Mesothelial cell of epicardium (in vitro differentiated cells): Measurements from ENCODE around the gene RAD1. TPM values are rescaled to one million over a fixed set of nuclear protein-coding genes. Genes with fewer than 3 reads are reported as not detected.
A peak's percentile ranks its signal among the peaks of the same experiment; 100 is the strongest.

Source experiments
- DNase-seq, 2 experiments: peaks; one replicate each; pipeline ENCODE4 v3.0.0; 2021; ENCODE audit warnings: low spot score in 2 of 2; ENCODE audit not compliant: unreplicated experiment in 2 of 2
- H3K27ac Mint-ChIP-seq: 2 replicates; pipeline ENCODE4 v1.8.0; 2021; ENCODE audit warnings: mixed read lengths
- H3K27me3 Mint-ChIP-seq: 2 replicates; pipeline ENCODE4 v1.8.0; 2021; ENCODE audit warnings: low read depth, mixed read lengths
- H3K36me3 Mint-ChIP-seq: 2 replicates; pipeline ENCODE4 v1.8.0; 2021; ENCODE audit warnings: mixed read lengths
- H3K4me1 Mint-ChIP-seq: 2 replicates; pipeline ENCODE4 v1.8.0; 2021; ENCODE audit warnings: mixed read lengths
- H3K4me3 Mint-ChIP-seq: 2 replicates; pipeline ENCODE4 v1.8.0; 2021; ENCODE audit warnings: mild to moderate bottlenecking, moderate library complexity, mixed read lengths
- H3K9me3 Mint-ChIP-seq: 2 replicates; pipeline ENCODE4 v1.8.0; 2021; ENCODE audit warnings: mixed read lengths
- CTCF ChIP-seq: fragments of 200-600 bp; sonication (generic); IDR thresholded peaks from one replicate; pipeline ENCODE4 v1.5.0; 2021; ENCODE audit warnings: antibody characterized with exemption; ENCODE audit not compliant: unreplicated experiment
- total RNA-seq: library from RNA; stranded (reverse); gene quantifications from 3 replicates; pipeline ENCODE4 v1.2.1, GENCODE V29; 2021

The RAD1 gene
- total RNA-seq, 1 donor from 2014 or later, result 23.9 TPM

DNA sequence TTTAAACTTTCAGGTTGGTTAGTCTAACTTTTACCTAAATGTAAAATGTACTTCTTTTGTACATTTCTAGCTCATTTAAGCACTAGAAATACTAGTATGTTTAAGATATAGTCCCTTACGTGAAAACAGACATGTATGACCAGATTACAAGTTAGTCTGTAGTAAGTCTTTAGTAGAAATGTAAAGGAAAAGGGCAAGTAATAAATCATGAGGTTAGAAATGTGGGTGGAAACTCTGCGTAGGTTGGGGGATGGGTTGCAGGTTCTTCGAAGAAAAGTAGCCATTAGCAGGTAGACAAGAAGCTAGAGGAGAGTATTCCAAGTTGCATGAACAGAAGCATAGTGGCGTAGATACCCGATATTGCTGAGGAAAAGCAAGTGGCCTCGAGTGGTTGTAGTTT lies 22.9 kb downstream of the RAD1 start:
- H3K4me3 Mint-ChIP-seq, result no peak overlapping the region
- H3K27ac Mint-ChIP-seq, result no peak overlapping the region
- no peak for TF ChIP-seq CTCF
- DNase-seq, result no peak
- peaks cover 16% of the 10 kb centered on the region for H3K4me1 Mint-ChIP-seq
- H3K36me3 Mint-ChIP-seq, result no peaks in the 10 kb centered on the region
- H3K27me3 Mint-ChIP-seq, result no peaks in the 10 kb centered on the region
- H3K9me3 Mint-ChIP-seq, result no peaks in the 10 kb centered on the region

DNA sequence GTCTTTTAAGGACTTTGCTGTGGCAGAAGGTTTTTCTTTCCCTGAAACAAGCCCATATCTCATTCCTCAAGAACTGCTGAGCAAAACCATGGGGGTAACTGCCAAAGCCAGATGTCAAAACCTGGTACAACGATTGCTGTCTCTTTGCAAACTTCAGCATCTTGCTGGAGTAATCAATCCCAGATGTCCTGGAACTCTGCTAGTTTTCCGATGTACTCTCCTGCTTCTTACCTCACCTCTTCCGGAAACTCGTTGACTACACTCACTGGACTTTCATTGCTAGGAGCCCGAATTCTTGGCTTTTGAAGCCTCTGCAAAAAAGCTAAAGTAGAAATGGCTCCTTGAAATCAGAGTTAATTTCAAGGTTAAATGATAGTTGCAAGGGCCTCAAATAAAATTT lies 23.3 kb downstream of the RAD1 start:
- no peak overlapping the region for H3K4me3 Mint-ChIP-seq
- H3K9me3 Mint-ChIP-seq, result no peaks in the 10 kb centered on the region
- H3K4me1 Mint-ChIP-seq, result peaks cover 16% of the 10 kb centered on the region
- no peaks in the 10 kb centered on the region for H3K27me3 Mint-ChIP-seq
- H3K36me3 Mint-ChIP-seq, result no peaks in the 10 kb centered on the region
- peak overlapping the region; percentile 18 for H3K27ac Mint-ChIP-seq
- TF ChIP-seq CTCF, result no peak
- no peak for DNase-seq

DNA sequence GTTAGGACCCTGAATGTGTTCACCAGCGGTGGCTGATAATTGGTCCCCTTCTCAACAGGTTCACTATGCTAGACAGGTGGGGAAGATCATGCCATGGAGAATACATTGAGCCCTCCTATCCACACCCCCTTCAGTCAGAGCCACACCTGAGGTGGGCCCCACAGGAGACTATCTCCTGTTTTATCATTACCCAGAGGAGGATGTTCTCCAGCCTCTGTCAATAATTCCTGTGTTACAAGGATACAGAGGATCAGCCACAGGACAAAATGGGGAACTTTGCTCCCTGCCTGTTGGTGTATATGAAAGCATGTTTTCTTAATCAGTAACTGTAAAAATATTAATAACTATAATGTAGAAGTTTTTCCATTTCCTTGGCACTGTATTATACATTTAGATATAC lies 25.9 kb downstream of the RAD1 start:
- H3K4me1 Mint-ChIP-seq, result peaks cover 14% of the 10 kb centered on the region

DNA sequence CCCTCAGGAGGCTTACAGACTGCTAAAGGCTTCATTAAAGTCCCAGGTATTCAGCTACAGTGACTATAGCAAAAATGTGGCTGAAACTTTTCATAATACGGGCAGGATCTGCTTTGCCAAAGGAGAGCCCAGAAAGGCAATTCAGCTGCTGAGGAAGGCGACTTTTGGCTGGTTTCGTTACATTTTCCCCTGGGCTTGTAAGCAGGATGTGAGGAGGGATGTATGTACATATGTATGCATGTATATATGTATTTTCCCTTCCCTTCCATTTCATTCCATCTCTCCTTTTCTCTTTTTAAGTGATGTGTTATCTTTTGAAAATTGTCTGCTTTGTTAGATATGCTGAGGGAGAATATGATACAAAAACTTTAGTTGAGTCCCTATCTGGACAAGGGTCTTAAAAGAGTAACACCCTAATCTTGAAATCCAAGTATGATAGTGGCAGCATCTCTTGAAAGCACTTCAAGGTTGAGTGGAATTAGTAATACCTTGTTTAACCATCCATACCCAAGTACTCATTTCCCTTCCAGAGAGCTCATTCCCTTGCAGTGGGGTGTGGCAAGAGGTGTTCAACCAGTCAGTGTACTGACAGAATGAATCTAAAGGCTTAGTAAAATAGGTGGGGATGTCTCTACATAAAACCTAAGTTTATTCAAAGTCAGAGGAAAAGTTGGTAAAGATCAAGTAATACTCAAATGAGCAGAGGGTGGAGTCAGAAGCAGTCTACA lies 28.7 kb downstream of the RAD1 start:
- no peak for TF ChIP-seq CTCF
- no peaks in the 10 kb centered on the region for H3K27me3 Mint-ChIP-seq
- no peaks in the 10 kb centered on the region for H3K36me3 Mint-ChIP-seq

More for the DNA sequence above, 25.9 kb downstream of the RAD1 start:
- Mint-ChIP-seq H3K4me3 (no peak overlapping the region), H3K27ac (no peak overlapping the region), H3K27me3 (no peaks in the 10 kb centered on the region), H3K9me3 (no peaks in the 10 kb centered on the region), H3K36me3 (no peaks in the 10 kb centered on the region)
- TF ChIP-seq CTCF, result no peak
- DNase-seq, result no peak

GRCh38 chr5:34881246-34881645 lies 34.1 kb downstream of the RAD1 start:
- Mint-ChIP-seq H3K27me3 (no peaks in the 10 kb centered on the region), H3K36me3 (peaks cover 10% of the 10 kb centered on the region), H3K4me1 (peaks cover 2% of the 10 kb centered on the region), H3K9me3 (peaks cover 22% of the 10 kb centered on the region), H3K27ac (no peak overlapping the region), H3K4me3 (no peak overlapping the region)
- DNase-seq, result no peak
- TF ChIP-seq CTCF, result no peak

More for the DNA sequence above, 28.7 kb downstream of the RAD1 start:
- DNase-seq, result no peak
- H3K4me3 Mint-ChIP-seq, result no peak overlapping the region
- H3K9me3 Mint-ChIP-seq, result peaks cover 5% of the 10 kb centered on the region
- peaks cover 5% of the 10 kb centered on the region for H3K4me1 Mint-ChIP-seq
- no peak overlapping the region for H3K27ac Mint-ChIP-seq
